Stimulated activated CD4-positive, alpha-beta T cell treated with anti-CD3 and anti-CD28 coated beads, TNF-alpha, amount 100 ng/mL, for 48 hours (primary cell): ENCODE measurements around the gene CLMP.
"Not testable (repeated sequence)": the region's sequence is repeated elsewhere in the genome, so short reads cannot be mapped to it uniquely, and the experiment has no call there.

ENCODE experiments used
- DNase-seq, 3 donors: peaks; one replicate each; pipeline ENCODE4 v3.0.0-alpha.2; 2020; ENCODE audit warnings: low read depth in 3 of 3

Gene CLMP

DNA sequence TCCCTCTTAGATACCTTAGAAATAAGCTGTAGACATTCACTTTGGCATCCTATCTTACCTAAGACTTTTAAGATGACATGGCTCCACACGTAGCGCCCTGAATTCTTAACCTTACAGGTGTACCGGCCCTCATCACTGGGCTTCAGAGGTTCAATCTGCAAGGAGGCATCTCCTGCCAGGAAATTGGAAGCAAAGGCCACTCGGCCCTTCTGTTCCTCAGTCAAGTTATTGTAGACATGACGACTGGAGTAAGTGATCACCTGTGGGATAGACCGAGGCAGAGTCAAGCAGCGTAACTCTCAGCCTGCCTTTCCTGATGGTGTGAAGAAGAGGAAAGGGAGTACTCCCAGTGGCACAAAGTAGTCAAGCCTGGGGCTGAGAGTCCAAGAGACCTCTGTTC lies 110.6 kb downstream of the CLMP start:
- DNase-seq = no peak

DNA sequence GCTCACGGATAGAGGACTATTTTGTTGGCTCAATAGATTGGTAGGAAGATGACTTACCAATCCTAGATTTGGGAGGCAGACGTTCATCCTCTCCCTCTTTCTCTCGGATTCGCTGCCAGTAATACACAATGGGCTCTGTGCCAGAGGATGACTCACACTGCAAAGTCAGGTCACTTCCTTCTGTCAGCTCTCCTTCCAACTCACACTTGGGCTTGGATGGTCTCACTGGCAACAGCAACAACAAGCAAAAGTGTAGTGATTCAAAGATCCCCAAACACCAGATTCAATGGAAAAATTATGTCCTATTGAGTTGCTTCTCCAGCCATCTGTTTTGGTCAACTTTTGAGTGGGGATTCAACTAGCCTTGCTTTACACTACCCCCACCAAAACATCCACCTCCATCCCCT lies 111.4 kb downstream of the CLMP start:
- peak; percentile 59 to 68 (median 61) for DNase-seq

DNA sequence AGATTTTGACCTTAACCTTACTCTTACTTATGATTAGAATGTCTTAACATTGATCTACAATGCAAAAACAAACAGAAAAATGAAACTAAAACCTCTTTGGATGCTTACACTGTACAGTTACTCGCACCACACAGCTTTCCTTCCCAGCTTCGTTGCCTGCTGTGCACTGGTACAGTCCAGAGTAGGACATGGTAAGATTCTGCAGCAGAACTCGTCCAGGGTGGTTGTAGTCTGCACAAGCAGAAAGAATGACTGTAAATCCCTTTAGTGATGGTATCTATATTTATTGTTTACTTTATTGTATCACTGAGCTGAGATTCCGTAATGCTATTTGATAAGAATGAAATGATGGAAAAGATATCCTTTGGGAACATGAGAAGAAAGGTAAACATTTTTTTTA lies 112.1 kb downstream of the CLMP start:
- no peak for DNase-seq

DNA sequence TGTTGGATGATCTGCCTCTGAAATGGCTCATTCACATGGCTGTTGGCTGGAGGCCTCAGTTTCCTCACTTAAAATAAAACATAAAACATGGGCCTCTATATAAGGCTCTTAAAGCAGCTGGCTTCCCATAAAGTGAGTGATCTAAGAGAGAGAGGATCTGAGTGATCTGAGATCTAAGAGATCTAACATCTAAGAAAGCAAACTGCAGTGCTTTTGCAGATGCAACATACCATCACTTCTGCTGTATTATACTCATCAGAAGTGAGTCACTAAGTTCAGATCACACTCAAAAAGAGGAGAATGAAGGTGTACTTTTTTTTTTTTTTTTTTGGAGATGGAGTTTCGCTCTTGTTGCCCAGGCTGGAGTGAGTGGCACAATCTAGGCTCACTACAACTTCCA lies 115.0 kb downstream of the CLMP start:
- no peak for DNase-seq

DNA sequence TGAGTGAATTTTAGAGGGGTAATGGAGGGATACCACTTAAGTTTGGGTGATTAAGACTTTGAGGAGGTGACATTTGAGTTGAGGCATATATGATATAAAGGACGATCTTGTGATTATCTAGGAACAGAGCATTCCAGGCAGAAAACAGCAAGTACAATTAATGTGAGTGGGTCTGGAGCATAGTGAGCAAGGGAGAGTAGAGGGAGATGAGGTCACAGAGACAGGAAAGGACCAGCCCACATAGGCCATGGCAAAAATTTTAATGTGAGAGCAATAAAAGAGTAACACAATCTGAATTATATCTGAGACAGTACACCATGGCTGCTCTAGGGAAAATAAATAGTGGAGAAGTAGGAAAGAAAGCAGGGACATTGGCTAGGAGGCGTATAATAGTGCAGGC lies 118.6 kb downstream of the CLMP start:
- no peak for DNase-seq

- DNase-seq = no peak
These were observed 121.5 kb downstream of the CLMP start for GRCh38 chr11:123073343-123074057.

DNA sequence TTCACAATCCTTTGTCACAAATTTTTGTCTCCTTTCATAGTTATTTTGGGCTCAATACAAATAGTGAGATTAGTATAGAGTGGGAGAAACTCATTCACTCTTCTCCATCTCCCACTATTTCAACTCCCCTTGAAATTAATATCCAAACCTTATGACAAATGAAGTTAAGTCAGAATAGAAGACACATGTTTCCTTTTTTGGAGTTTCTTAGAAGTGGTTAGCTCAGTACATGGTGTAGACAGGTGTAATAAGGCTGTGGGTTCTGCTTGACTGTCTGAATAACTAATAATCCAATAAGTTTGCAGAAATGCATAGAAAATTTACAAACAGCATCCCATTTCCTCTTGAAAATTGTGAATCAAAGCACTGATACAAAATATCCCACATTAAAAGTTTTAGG lies 122.3 kb downstream of the CLMP start:
- no peak for DNase-seq

DNA sequence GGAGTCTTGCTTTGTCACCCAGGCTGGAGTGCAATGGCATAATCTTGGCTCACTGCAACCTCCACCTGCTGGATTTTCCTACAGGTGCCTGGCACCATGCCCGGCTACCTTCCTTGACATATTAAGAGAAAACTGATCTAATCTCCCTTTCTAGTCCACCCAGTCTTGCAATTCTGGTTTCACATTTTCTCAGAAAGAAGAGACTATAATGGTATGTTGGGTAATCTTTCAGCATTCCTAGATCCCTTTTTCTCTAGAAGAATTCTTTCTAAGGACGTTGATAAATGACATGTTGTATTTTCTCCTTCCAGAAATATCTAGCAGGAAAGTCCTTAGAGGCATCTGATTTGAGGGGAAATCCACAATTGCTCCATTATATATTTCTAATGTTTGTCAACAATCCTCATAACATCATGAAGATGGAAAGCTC lies 122.7 kb downstream of the CLMP start:
- DNase-seq = no peak

- no peak for DNase-seq
These were observed 124.9 kb downstream of the CLMP start for GRCh38 chr11:123069908-123070821.

GRCh38 chr11:123065621-123066020 lies 129.4 kb downstream of the CLMP start:
- DNase-seq = no peak

GRCh38 chr11:123063826-123064657 lies 131.0 kb downstream of the CLMP start:
- no peak for DNase-seq

DNA sequence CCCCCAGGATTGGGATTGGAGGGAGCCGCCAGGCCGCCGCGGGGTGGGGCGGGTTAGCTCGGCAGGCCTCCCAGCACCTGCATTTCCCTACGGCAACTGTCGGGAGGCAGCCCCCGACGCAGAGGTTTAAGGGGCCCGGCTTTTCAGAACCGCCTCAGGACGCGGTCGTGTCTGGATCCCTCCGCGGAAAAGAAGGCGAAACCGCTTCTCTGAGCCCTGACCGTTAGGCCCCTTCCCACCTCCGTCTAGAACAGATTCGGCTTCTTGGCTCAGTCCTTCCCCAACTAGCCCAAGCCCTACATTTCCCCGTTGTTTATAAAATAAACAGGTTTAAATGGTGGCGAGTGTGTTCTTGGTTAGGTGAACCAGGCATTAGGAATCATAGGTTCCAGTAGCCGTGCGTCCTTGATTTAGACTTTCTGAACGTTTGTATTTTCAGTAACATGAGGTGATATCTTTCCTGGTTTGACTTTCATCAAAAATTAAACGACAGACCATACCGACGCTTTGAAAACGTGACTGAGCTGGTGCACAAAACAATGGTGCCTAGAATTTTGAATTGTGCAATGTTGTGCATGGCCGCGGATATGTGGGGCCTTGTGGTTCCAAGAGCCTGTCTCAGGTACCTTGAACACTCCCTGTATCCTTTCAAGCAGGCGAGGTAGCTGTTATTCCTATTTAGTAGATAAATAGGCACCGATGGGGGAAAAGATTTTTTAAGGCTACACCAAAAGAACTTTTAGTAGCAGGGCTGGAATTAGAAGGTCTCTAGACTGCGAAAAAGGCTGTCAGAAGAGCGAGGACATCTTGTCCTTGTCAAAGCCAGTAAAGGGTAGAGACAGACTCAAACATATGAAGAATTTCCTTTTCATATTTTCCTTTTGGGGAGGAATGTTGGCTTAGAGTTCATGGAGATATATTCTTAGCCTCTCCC lies 131.9 kb downstream of the CLMP start:
- no peak for DNase-seq

GRCh38 chr11:123062158-123062891 lies 132.7 kb downstream of the CLMP start:
- DNase-seq = peak; percentile 98 to 100 (median 99)

GRCh38 chr11:123061403-123062157 lies 133.5 kb downstream of the CLMP start, which contains the start of gene HSPA8:
HSPA8 (minus strand) TSS chr11:123062136; CDS start chr11:123061324, 812 bp downstream.
- peak in 2 of 3 donors; percentile 46 to 66 for DNase-seq

DNA sequence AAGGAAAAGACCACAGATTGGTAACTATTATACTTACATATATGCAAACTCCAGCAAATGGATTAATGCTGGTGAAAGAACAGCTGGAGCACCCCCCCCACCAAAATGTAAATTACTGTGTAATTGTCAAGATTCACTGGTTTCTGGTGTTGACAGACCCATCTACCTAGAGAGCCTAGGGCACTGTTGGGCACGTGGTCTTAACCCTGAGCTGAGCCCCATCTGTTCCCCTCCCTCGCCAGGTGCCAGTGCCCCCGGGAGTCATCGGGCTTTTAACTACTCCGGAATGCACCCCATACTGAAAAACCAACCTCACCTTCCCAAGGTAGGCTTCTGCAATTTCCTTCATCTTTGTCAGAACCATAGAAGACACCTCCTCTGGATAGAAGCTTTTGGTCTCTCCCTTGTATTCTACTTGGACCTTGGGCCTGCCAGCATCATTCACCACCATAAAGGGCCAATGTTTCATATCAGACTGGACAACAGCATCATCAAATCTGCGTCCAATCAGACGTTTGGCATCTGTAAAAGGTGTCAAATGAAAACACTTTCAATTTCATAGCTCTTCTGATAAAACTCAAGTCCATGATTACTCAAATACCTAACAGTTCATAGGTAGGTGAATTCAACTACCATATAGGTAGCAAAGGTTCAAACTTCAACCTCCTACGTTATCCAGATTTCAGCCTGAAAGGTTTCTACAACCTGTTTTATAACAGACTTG lies 134.6 kb downstream of the CLMP start:
- no peak for DNase-seq

GRCh38 chr11:123059041-123059920 lies 135.8 kb downstream of the CLMP start:
- DNase-seq = not testable (repeated sequence)

GRCh38 chr11:123057661-123058305 lies 137.3 kb downstream of the CLMP start:
- no peak for DNase-seq
